Neuronal stem cell (in vitro differentiated cells): Measurements from ENCODE around the gene NAALADL2.

Experiments used
- DNase-seq: peaks from one replicate; pipeline ENCODE4 v3.0.0-alpha.2; 2013; ENCODE audit warnings: low spot score
- H2AFZ ChIP-seq: one replicate; pipeline ENCODE4 v1.6.1; 2013; ENCODE audit warnings: mild to moderate bottlenecking, low read length, inconsistent platforms
- H2AK5ac ChIP-seq: 2 replicates; pipeline ENCODE4 v1.6.1; 2013; ENCODE audit warnings: low read depth, mild to moderate bottlenecking, inconsistent platforms, low read length, moderate library complexity, mixed read lengths
- H2BK120ac ChIP-seq: 2 replicates; pipeline ENCODE4 v1.6.1; 2013; ENCODE audit warnings: low read depth, mild to moderate bottlenecking, inconsistent platforms, low read length, moderate library complexity, mixed read lengths
- H2BK12ac ChIP-seq: one replicate; pipeline ENCODE4 v1.6.1; 2013; ENCODE audit warnings: low read length, inconsistent platforms
- H2BK15ac ChIP-seq: 2 replicates; pipeline ENCODE4 v1.6.1; 2013; ENCODE audit warnings: mild to moderate bottlenecking, low read length, inconsistent platforms, mixed read lengths
- H2BK5ac ChIP-seq: one replicate; pipeline ENCODE4 v1.6.1; 2013; ENCODE audit warnings: inconsistent platforms, mild to moderate bottlenecking, low read length, moderate library complexity
- H3K14ac ChIP-seq: one replicate; pipeline ENCODE4 v1.6.1; 2013; ENCODE audit warnings: low read length, inconsistent platforms
- H3K18ac ChIP-seq: 2 replicates; pipeline ENCODE4 v1.6.1; 2013; ENCODE audit warnings: low read length, inconsistent platforms
- H3K23ac ChIP-seq: 2 replicates; pipeline ENCODE4 v1.6.1; 2013; ENCODE audit warnings: low read depth, mild to moderate bottlenecking, mixed read lengths, low read length, inconsistent platforms; ENCODE audit not compliant: poor library complexity
- H3K27ac ChIP-seq: replicated peaks from 3 replicates; pipeline ENCODE4 v1.5.1; 2013; ENCODE audit warnings: low read length, inconsistent platforms
- H3K27me3 ChIP-seq, 3 experiments: 2 replicates each; pipeline ENCODE4 v1.6.1; 2013; ENCODE audit warnings: low read length in 3 of 3, mild to moderate bottlenecking in 2 of 3, inconsistent platforms in 1 of 3, low read depth in 1 of 3, mixed read lengths in 1 of 3, moderate library complexity in 1 of 3; ENCODE audit not compliant: control insufficient read depth in 3 of 3, insufficient read depth in 3 of 3
- H3K36me3 ChIP-seq, 2 donors: replicated peaks in 1 of 2; 2 replicates each; pipeline ENCODE4 v1.6.1; 2013; ENCODE audit warnings: low read length in 2 of 2; ENCODE audit not compliant: control insufficient read depth in 2 of 2, insufficient read depth in 2 of 2
- H3K4ac ChIP-seq: 2 replicates; pipeline ENCODE4 v1.6.1; 2013; ENCODE audit warnings: inconsistent platforms, mild to moderate bottlenecking, low read length, moderate library complexity
- H3K4me1 ChIP-seq, 2 donors: 1 replicate in 1 of 2; 2 replicates in 1 of 2; pipeline ENCODE4 v1.6.1; 2013; ENCODE audit warnings: low read length in 2 of 2, low read depth in 1 of 2; ENCODE audit not compliant: control insufficient read depth in 2 of 2, insufficient read depth in 1 of 2
- H3K4me2 ChIP-seq: one replicate; pipeline ENCODE4 v1.6.1; 2013; ENCODE audit warnings: mild to moderate bottlenecking, low read length, inconsistent platforms; ENCODE audit not compliant: insufficient read depth, poor library complexity, severe bottlenecking
- H3K4me3 ChIP-seq, 2 donors: 2 replicates each; pipeline ENCODE4 v1.5.1; 2013; ENCODE audit warnings: low read length in 2 of 2, mild to moderate bottlenecking in 2 of 2, inconsistent platforms in 1 of 2, moderate library complexity in 1 of 2
- H3K79me1 ChIP-seq: one replicate; pipeline ENCODE4 v1.6.1; 2013; ENCODE audit warnings: low read depth, mild to moderate bottlenecking, inconsistent platforms, low read length, moderate library complexity
- H3K9ac ChIP-seq: one replicate; pipeline ENCODE4 v1.6.1; 2013; ENCODE audit warnings: mild to moderate bottlenecking, low read depth, low read length, inconsistent platforms; ENCODE audit not compliant: poor library complexity
- H3K9me3 ChIP-seq, 2 donors: replicated peaks in 1 of 2; 2 replicates each; pipeline versions ENCODE3 to v1.6.1; 2013; ENCODE audit warnings: low read length in 2 of 2, mild to moderate bottlenecking in 2 of 2, inconsistent platforms in 1 of 2, low read depth in 1 of 2, mixed read lengths in 1 of 2, moderate library complexity in 1 of 2; ENCODE audit not compliant: control insufficient read depth in 2 of 2, insufficient read depth in 1 of 2
- H4K8ac ChIP-seq: one replicate; pipeline ENCODE4 v1.6.1; 2013; ENCODE audit warnings: low read depth, mild to moderate bottlenecking, inconsistent platforms, low read length, moderate library complexity
- H4K91ac ChIP-seq: one replicate; pipeline ENCODE4 v1.6.1; 2013; ENCODE audit warnings: low read length, low read depth, mild to moderate bottlenecking, inconsistent platforms; ENCODE audit not compliant: poor library complexity
- WGBS, 2 donors: extraction: QIAGEN DNeasy Blood & Tissue Kit; methylation state at CpG; one replicate each; pipeline ENCODE4 v1.1.7; 2013; ENCODE audit warnings: missing lambda C conversion rate in 2 of 2, mixed read lengths in 1 of 2; ENCODE audit not compliant: insufficient read length in 2 of 2, insufficient replicate concordance in 1 of 2; ENCODE audit errors: extremely low coverage in 2 of 2; 5-methylcytosine and 5-hydroxymethylcytosine counted together

Gene NAALADL2

DNA sequence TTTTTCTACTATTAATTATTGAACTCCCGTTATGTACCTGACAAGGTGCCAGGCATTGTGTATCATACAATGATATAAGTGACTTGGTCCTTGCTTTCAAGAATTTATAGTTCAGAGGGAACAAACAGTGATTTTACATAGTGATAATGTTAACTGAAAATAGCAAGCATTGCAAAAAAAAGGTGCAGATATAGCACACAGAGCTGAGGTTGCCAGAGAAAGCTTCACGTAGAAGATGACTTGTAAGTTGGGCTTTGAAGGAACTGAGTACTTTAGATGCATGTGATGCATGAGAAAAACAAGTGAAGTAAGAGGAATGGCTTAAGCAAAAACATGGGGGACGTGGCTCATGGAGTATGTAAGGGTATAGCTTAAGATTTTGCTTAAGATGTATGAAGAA, 584.5 kb downstream of the NAALADL2 start:
- no CpG with 5 or more reads among the region's 3 CpGs for WGBS, 2 donors
- H2BK12ac ChIP-seq: no peak overlapping the region
- no peak overlapping the region for H4K91ac ChIP-seq

GRCh38 chr3:175445741-175446140, 586.6 kb downstream of the NAALADL2 start:
- Histone ChIP-seq H2BK15ac (no peak overlapping the region), H3K79me1 (no peaks in the 10 kb centered on the region), H3K18ac (no peak overlapping the region), H3K14ac (no peak overlapping the region), H2BK12ac (no peak overlapping the region), H4K91ac (no peak overlapping the region), H3K4me2 (no peak overlapping the region), H4K8ac (no peak overlapping the region), H2BK5ac (no peak overlapping the region), H3K4me1 (no peaks in the 10 kb centered on the region), H3K9me3 (no peaks in the 10 kb centered on the region), H3K4me3 (no peak overlapping the region), H3K27me3 (no peaks in the 10 kb centered on the region), H3K27ac (no peak overlapping the region), H3K9ac (no peak overlapping the region), H2BK120ac (no peak overlapping the region), H3K4ac (no peak overlapping the region), H3K36me3 (no peaks in the 10 kb centered on the region), H2AFZ (no peak overlapping the region), H2AK5ac (no peak overlapping the region), H3K23ac (no peak overlapping the region)
- no peak for DNase-seq
- no CpG with 5 or more reads among the region's 3 CpGs for WGBS, 2 donors

More for the DNA sequence above, 584.5 kb downstream of the NAALADL2 start:
- no peak overlapping the region for H3K9ac ChIP-seq
- H3K4ac ChIP-seq: no peak overlapping the region
- H3K27ac ChIP-seq: no peak overlapping the region
- no peak overlapping the region for H2BK5ac ChIP-seq
- no peak overlapping the region for H3K18ac ChIP-seq
- no peak overlapping the region for H3K23ac ChIP-seq
- H3K36me3 ChIP-seq: no peaks in the 10 kb centered on the region
- H2AFZ ChIP-seq: no peak overlapping the region
- H2BK120ac ChIP-seq: no peak overlapping the region
- DNase-seq: no peak
- no peak overlapping the region for H3K4me3 ChIP-seq
- no peak overlapping the region for H4K8ac ChIP-seq
- H2AK5ac ChIP-seq: no peak overlapping the region
- H3K14ac ChIP-seq: no peak overlapping the region
- no peaks in the 10 kb centered on the region for H3K9me3 ChIP-seq
- no peak overlapping the region for H3K4me2 ChIP-seq
- no peaks in the 10 kb centered on the region for H3K79me1 ChIP-seq
- H3K4me1 ChIP-seq: no peaks in the 10 kb centered on the region
- H2BK15ac ChIP-seq: no peak overlapping the region
- H3K27me3 ChIP-seq: no peaks in the 10 kb centered on the region

DNA sequence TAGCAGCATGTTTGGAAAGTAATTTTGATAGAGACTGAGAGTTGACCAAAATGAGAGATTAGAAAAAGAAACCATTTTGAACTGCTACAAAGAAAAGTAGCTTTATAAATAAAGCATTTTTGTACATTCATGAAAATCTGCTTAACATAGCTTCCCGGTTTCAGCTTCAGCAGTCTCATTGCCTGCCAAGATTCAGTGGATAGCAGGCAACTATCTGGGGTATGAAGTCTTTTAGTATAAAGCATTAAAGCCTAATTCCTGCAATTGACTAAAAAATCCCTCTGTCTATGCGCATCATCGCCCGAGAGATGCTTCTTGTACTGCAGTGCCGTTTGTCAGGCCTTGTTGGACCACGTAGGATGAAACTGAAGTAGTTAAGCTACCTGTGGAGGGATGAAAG, 588.4 kb downstream of the NAALADL2 start:
- Histone ChIP-seq H3K4me3 (no peak overlapping the region), H4K91ac (no peak overlapping the region), H2AFZ (no peak overlapping the region), H3K36me3 (no peaks in the 10 kb centered on the region), H3K4me1 (peaks cover under 1 to 3% of the 10 kb centered on the region in 2 donors), H3K4me2 (no peak overlapping the region), H3K18ac (no peak overlapping the region), H2BK5ac (no peak overlapping the region), H2BK120ac (no peak overlapping the region), H3K79me1 (no peaks in the 10 kb centered on the region), H3K27me3 (no peaks in the 10 kb centered on the region), H2AK5ac (no peak overlapping the region), H2BK12ac (no peak overlapping the region), H4K8ac (no peak overlapping the region), H3K4ac (no peak overlapping the region), H3K9me3 (no peaks in the 10 kb centered on the region), H3K27ac (no peak overlapping the region), H3K14ac (no peak overlapping the region), H3K9ac (no peak overlapping the region), H2BK15ac (no peak overlapping the region), H3K23ac (no peak overlapping the region)
- no CpG with 5 or more reads among the region's 6 CpGs for WGBS, 2 donors
- no peak for DNase-seq

- H3K9ac ChIP-seq: no peak overlapping the region
- no peak overlapping the region for H2BK15ac ChIP-seq
Measured at GRCh38 chr3:175453361-175453760, 594.2 kb downstream of the NAALADL2 start.

More at GRCh38 chr3:175453361-175453760, 594.2 kb downstream of the NAALADL2 start:
- Histone ChIP-seq H3K79me1 (no peaks in the 10 kb centered on the region), H3K4me1 (peaks cover 3% of the 10 kb centered on the region in 2 donors), H3K4ac (no peak overlapping the region), H3K9me3 (no peaks in the 10 kb centered on the region), H2AK5ac (no peak overlapping the region), H3K4me3 (no peak overlapping the region), H2BK12ac (no peak overlapping the region), H3K27ac (no peak overlapping the region), H3K27me3 (no peaks in the 10 kb centered on the region), H3K4me2 (no peak overlapping the region), H4K91ac (no peak overlapping the region), H3K36me3 (no peaks in the 10 kb centered on the region), H3K14ac (no peak overlapping the region), H4K8ac (no peak overlapping the region), H3K18ac (no peak overlapping the region), H2AFZ (no peak overlapping the region), H2BK5ac (no peak overlapping the region), H2BK120ac (no peak overlapping the region), H3K23ac (no peak overlapping the region)
- no CpG with 5 or more reads among the region's 3 CpGs for whole genome bisulfite sequencing, 2 donors
- no peak for DNase-seq
